ENCODE results near the gene TRAF7.

The TRAF7 gene

DNA sequence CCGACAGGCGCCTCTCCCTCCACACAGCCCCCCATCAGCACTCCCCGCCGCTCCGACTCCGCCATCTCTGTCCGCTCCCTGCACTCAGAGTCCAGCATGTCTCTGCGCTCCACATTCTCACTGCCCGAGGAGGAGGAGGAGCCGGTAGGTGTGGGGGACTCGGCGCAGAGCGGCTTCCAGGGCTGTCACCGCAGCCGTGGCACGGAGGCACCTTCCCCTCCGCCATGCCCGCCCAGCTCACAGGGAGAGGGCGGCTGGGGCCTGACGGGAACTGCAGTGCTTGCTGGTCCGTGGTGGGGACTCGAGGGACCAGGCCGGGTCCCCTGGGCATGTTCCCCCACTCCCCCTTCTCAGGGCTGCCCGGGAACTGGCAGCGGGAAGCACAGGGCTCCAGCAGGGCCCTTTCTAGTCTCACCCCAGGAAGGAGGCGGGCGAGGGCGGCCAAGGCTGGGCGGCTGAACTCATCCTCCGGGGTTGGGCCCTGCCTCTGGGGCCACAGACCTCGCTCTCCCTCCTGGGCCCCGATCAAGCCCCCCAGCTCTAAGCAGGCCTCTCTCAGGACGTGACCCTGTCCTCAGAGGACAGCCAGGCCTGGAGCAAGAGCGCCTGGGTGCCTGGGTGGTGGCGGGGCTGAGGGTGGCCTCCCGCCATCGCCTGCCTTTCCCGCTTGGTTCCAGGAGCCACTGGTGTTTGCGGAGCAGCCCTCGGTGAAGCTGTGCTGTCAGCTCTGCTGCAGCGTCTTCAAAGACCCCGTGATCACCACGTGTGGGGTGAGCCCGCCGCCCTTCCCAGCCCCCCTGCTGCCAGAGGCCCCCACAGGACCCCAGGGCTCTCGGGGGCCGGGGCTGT, 15.2 kb downstream of the TRAF7 start:
- TF ChIP-seq CTCF (conservative IDR thresholded peaks at IDR 0.05), result no peak
- no peak overlapping the region for H3K27ac ChIP-seq

DNA sequence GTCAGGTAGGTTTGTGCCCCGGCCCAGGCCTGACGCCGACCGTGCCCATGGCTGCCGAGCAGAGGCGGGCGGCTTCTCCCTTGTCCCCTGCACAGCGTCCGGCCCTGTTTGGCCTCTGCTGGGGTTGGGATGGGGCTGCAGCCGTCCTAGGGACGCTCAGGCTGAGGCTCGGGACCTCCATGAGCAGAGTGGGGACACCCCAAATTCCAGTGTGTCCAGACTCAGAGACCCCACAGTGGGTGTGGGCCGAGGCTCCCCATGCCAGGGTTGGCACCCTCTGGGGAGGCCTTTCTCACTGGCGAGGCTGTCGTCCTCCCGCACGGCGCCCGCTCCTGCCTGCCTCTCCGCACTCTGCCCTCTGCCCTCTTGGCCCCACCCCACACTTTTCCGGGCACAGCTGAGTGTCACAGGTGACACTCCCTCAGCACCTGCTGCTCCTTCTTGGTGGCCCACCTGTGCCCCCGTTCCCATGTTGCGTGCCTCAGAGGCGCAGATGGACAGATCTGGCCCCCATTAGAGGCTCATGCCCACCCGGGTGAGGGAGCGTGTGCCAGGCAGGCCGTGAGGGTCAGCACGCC, 16.1 kb downstream of the TRAF7 start:
- no peak for TF ChIP-seq CTCF (conservative IDR thresholded peaks at IDR 0.05)
- H3K27ac ChIP-seq, result no peak overlapping the region

GRCh38 chr16:2172688-2173335, 17.2 kb downstream of the TRAF7 start:
- no peak for TF ChIP-seq CTCF (conservative IDR thresholded peaks at IDR 0.05)
- no peak overlapping the region for H3K27ac ChIP-seq

GRCh38 chr16:2173366-2173765, 17.8 kb downstream of the TRAF7 start:
- no peak for TF ChIP-seq CTCF (conservative IDR thresholded peaks at IDR 0.05)
- H3K27ac ChIP-seq, result no peak overlapping the region

GRCh38 chr16:2173916-2174315, 18.3 kb downstream of the TRAF7 start:
- no peak overlapping the region for H3K27ac ChIP-seq
- no peak for TF ChIP-seq CTCF (conservative IDR thresholded peaks at IDR 0.05)

- TF ChIP-seq CTCF (conservative IDR thresholded peaks at IDR 0.05), result no peak
- no peak overlapping the region for H3K27ac ChIP-seq
Measured at GRCh38 chr16:2174396-2175131, 19.0 kb downstream of the TRAF7 start.

DNA sequence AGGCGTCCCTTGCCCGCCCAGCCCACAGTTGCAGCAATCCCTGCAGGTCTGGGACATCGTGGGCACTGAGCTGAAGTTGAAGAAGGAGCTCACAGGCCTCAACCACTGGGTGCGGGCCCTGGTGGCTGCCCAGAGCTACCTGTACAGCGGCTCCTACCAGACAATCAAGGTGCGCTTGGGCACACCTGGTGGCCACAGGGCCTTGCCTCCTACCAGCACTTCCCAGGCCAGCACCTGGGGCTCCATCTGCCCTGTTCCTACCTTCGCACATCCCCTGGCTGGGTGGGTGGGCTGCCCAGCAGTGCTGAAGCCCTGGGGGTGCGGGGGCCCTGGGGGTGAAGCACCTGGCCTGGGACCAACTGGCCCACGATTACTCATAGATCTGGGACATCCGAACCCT, 19.9 kb downstream of the TRAF7 start:
- H3K27ac ChIP-seq, result no peak overlapping the region
- TF ChIP-seq CTCF (conservative IDR thresholded peaks at IDR 0.05), result no peak
